NCI-H1417 (cell line): ENCODE data around the gene ANKRD27.
A peak's percentile ranks its signal among the peaks of the same experiment; 100 is the strongest.
"Not testable (repeated sequence)": the region's sequence is repeated elsewhere in the genome, so short reads cannot be mapped to it uniquely, and the experiment has no call there.

Experiments used
- DNase-seq, 3 experiments: peaks; one replicate each; lab custom pipeline; 2025; lab: John Stamatoyannopoulos, UW

Gene ANKRD27

GRCh38 chr19:32688311-32688710 lies 13.3 kb upstream of the ANKRD27 start:
- no peak for DNase-seq

GRCh38 chr19:32687681-32688080 lies 12.7 kb upstream of the ANKRD27 start:
- no peak for DNase-seq

GRCh38 chr19:32686847-32687475 lies 12.0 kb upstream of the ANKRD27 start:
- DNase-seq: no peak

DNA sequence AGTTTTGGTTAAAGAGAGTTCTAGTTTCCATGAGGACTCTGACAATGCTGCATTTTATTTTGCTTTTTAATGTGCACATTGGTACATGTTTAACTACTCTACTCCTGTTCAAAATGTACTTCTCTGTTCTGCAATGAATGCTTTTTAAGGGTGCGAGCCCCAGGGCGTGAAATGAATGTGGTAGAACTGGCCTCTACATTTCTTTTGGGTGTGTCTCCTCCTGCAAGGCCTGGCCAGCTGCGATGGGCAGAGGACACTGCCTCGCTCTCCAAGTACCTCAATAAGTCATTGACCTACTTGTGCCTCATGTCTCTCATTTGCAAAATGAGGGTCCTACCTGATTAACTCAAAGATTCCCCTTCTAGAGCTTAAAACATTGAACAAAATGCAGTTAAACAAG lies 7.3 kb upstream of the ANKRD27 start:
- no peak for DNase-seq

DNA sequence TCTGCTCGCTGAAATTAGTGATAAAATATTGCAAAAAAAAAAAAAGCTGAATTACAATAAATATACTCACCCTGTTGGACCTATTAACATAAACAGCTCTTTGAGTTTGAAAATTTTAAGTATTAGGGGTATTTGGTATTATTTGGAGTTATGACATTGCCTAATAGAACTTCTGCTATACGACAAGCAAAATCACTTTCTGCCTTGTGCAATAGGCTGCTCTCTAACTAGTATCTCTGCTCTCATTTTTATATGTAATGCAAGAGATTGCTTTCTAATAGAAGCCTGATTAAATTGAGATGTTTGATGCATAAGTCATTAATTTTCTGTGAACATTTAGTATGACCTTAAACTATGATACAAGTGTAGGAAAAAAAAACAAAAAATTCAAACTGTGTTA lies 6.0 kb upstream of the ANKRD27 start:
- no peak for DNase-seq

GRCh38 chr19:32677657-32678056 lies 2.7 kb upstream of the ANKRD27 start:
- no peak for DNase-seq

DNA sequence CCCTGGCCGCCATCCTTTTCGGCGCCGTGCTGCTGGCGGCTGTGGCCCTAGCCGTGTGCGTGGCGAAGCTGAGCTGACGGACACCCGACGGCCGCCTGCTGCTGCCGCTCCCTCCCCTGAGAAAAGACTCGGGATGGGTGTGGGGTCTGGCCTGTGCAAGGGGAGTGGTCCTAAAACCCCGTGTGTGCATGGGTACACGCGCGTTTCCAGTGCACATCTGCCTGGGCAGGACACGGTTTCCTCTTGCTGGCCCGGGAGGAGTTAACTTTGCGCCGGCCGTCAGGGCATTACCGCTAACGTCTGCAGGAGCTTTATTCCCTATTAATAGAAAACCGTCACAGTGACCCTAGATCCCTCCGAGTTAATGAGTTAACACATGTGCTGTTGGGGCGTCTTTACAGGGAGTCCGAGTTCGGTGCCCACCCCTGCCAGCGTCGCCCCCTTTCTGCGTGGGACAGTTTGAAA lies 1.9 kb upstream of the ANKRD27 start:
- DNase-seq: no peak

DNA sequence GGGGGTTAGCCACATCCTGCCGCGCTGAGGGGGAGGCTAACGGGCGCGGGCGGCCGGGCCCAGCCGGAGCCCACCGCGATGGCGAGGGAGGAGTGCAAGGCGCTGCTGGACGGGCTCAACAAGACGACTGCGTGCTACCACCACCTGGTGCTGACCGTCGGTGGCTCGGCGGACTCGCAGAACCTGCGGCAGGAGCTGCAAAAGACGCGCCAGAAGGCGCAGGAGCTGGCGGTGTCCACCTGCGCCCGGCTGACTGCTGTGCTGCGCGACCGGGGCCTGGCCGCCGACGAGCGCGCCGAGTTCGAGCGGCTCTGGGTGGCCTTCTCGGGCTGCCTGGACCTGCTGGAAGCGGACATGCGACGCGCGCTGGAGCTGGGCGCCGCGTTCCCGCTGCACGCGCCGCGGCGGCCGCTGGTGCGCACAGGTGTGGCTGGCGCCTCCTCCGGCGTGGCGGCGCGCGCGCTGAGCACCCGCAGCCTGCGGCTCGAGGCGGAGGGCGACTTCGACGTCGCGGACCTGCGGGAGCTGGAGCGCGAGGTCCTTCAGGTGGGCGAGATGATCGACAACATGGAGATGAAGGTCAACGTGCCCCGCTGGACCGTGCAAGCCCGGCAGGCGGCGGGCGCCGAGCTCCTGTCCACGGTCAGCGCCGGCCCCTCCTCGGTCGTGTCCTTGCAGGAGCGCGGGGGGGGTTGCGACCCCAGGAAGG lies 1.4 kb upstream of the ANKRD27 start:
- DNase-seq: peak; percentile 55 to 71 (median 62)

DNA sequence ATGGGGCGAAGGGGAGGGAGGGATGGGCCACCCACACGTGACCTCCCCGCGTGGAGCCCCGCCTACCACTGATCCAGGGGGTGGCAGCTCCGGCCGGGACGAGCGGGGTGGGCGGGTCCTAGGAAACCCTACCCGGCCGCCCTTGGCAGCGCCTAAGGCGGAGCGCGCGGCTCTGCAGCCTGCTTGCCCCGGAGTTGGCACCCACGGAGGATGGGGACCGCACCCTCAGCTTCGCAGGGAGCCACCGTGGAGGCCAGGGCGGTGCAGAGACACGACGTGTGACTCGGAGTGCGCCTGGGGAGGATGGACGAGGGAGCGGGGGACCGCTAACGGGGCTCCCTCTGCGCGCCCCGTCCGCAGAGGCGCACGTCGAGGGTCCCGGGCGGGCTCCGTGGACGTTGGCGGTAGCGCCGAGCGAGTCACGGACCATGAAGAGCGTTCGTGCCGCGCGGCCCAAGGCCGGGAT lies 773 bp upstream of the ANKRD27 start, which contains the start of gene RGS9BP:
RGS9BP (plus strand) TSS at position 129 of the 466 bp plus-strand sequence. CDS start 416 bp downstream, outside the sequence.
- DNase-seq: peak in 2 of 3 experiments; percentile 55 to 79

GRCh38 chr19:32674153-32674930 lies 638 bp downstream of the ANKRD27 start:
- peak in 1 of 3 experiments; percentile 41 for DNase-seq

DNA sequence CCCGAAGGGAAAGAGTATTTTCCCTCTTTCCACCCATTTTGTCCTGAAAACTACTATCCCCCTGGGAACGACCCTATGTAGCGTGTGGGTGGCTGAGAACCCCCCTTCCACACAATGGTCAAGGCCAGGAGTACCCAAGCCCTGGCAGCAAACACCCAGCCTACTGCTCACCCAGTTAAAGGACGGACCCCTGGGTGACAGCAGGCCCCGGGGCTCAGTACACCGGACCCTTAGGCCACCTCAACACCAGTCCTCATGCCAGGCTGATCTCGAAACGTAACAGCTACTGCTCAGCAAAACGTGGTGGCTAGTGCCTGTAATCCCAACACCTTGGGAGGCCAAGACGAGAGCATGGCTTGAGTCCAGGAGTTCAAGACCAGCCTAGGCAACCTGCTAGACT lies 1.4 kb downstream of the ANKRD27 start:
- no peak for DNase-seq

DNA sequence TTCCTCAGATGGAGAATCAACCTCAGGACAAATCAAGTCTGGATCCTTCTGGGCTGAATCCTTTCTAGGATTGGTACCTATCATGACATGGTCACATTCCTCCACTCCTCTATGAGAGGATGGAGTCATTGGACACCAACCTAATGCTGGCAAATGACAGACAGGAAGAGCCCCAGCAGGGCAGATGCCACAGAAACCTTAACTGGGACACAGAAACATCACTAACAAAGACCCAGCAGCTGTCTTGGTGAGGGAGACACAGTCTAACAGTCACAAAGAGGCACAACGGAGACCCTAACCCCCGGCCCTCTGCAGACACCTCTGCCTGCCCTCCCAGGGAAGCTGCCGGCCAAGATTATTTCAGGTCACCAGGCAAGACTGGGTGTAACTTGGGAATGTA lies 2.1 kb downstream of the ANKRD27 start:
- no peak for DNase-seq

- DNase-seq: no peak
Measured at GRCh38 chr19:32671883-32672593, 2.9 kb downstream of the ANKRD27 start.

DNA sequence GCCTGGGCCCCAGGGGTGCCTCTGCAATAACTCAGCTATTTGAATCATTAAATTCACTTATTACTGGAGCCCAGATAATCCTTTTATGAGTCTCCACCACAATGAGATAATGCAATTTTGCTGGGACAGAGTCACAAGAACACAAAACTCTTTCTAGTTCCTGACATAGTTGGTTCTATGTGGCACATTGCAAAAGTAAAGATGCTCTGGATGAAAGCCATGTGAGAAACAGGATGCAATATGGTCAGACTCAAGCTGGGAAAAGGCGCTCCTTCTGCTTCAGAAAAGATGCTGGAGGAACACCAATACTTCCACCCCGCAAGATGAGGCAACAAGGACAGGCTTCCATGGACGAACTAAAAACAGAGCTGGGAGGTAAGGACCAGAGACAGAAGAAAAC lies 5.7 kb downstream of the ANKRD27 start:
- no peak for DNase-seq

DNA sequence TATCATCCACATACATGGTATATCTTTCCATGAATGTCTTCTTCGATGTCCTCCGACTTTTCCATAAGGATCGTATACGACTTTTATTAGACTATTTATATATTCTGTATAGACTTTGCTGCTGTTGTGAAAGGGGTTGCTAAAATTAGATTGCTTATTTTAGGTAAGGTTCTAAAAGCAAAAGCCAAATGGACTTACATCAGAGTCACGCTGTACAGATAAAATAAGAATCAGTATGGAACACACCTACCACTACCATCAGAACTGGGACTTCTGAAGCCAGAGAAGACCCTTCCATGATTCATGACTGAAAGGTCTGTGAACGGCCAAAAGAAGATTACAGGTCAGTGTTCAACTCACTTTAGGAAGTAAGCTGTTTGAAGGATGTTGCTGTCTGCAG lies 8.9 kb downstream of the ANKRD27 start:
- no peak for DNase-seq

DNA sequence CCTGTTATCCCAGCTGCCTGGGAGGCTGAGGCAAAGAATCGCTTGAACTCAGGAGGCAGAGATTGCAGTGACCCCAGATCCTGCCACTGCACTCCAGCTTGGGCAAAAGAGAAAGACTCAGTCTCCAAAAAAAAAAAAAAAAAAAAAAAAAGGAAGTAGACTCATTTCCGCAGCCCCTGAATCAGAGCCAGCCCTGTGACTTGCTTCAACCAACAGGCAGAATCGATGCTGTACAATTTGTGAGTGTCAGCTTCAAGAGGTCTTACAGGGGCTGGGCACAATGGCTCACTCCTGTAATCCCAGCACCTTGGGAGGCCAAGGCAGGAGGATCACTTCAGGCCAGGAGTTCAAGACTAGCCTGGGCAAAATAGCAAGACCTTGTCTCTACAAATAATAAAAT lies 12.8 kb downstream of the ANKRD27 start:
- DNase-seq: no peak

DNA sequence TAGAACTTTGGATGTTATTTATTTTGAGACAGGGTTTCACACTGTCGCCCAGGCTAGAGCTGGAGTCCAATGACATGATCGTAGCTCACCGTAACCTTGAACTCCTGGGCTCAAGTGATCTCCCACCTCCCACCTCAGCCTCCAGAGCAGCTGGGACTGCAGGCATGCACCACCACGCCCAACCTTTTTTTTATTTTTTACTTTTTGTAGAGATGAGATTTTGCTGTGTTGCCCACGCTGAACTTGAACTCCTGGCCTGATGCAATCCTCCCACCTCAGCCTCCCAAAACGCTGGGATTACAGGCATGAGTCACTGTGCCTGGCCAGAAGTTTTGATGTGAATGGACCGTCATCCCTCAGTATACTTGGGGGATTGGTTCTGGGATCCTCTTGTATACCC lies 13.7 kb downstream of the ANKRD27 start:
- DNase-seq: no peak

- DNase-seq: no peak
Measured at GRCh38 chr19:32658527-32658926, 16.5 kb downstream of the ANKRD27 start.

DNA sequence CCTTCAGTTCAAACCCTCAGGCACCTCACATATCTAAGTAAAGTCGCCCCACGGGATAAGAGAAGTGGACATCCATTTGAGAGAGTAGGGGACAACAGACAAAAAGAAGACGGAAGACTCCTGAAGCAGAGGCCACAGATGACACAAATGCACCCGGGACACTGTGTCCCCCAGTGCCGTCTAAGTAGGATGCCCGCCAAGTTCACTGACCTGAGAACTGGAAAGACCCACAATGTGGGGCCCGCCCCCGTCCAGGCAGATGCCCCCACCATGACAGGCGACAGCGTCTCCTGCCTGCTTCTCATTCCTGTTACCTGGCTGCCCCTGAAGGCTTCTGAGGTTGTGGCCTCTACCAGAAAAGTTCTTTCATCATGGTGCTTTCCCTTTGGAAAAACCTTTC lies 16.9 kb downstream of the ANKRD27 start:
- no peak for DNase-seq

GRCh38 chr19:32656379-32656778 lies 18.6 kb downstream of the ANKRD27 start:
- not testable (repeated sequence) for DNase-seq

- DNase-seq: no peak
Measured at GRCh38 chr19:32653599-32653915, 21.4 kb downstream of the ANKRD27 start.
